ENCODE measurements around the gene APPL1. TPM values are rescaled to one million over a fixed set of nuclear protein-coding genes. Genes with fewer than 3 reads are reported as not detected.

The APPL1 gene
- total and polyA plus RNA-seq, 2 of the 8 experiments (the other 6 are each of a cell fraction or from before 2014, with no cell fraction given) = 9.4 to 34.4 TPM

DNA sequence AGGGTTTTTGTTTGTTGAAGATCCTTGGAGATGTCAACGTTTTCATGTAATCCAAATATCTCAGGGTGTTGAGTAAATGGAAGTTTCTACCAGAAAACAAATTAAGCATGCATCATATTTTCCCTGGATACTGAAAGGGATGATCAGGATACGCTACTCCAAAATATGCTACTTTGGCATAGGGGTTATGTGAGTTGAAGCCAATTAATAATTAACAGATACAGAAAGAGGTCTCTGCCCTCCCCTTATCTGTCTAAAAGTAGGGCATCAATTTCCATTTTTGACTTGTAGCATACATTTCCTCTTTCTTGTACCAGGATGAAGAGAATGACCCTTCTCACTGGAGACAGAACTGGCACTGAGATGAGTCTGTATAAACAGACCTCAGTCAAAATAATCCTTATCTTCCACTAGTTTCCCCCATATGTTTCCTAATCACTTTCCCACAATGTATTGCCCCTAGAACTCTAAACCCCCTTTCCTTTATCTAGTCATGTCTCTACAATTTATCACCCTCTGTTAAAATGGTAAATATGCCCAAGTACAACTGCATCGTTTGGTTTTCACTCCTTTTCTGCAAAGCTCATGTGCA lies 82.3 kb downstream of the APPL1 start:
- Histone ChIP-seq H3K79me1 (ENCODE audit: low read depth, low read length) (no peaks in the 10 kb centered on the region), H2BK5ac (ENCODE audit: low read depth, low read length) (no peak overlapping the region), H3K23ac (ENCODE audit: insufficient read length) (no peak overlapping the region), H2BK15ac (ENCODE audit: low read length) (no peak overlapping the region), H4K5ac (ENCODE audit: insufficient read length, low read depth, low read length) (no peak overlapping the region), H2AK5ac (ENCODE audit: low read depth, low read length) (no peak overlapping the region), H3K9me3 (ENCODE audit: insufficient read depth in 2 of 2, low read depth in 1 of 2, low read length in 1 of 2) (no peaks in the 10 kb centered on the region), H2BK12ac (ENCODE audit: low read depth, low read length) (no peak overlapping the region), H3K79me2 (ENCODE audit: control insufficient read depth in 1 of 2, insufficient read depth in 2 of 2, low read length in 2 of 2) (no peaks in the 10 kb centered on the region), H3K9ac (replicated peaks in 1 of 4; ENCODE audit: extremely low read depth in 1 of 4, low read depth in 3 of 4, low read length in 3 of 4) (no peak overlapping the region), H3K4me3 (ENCODE audit: extremely low read depth in 1 of 4, insufficient read depth in 2 of 4, low read depth in 3 of 4, low read length in 4 of 4) (no peak overlapping the region), H3K18ac (ENCODE audit: extremely low read depth, low read length) (no peak overlapping the region), H2BK20ac (ENCODE audit: low read length) (no peak overlapping the region), H3K27me3 (replicated peaks in 1 of 4; ENCODE audit: control insufficient read depth in 3 of 4, extremely low read depth in 1 of 4, insufficient read depth in 3 of 4, low read length in 3 of 4) (no peaks in the 10 kb centered on the region), H3K56ac (replicated peaks; ENCODE audit: insufficient read length, low read depth, low read length) (no peak overlapping the region), H3K36me3 (ENCODE audit: control insufficient read depth in 2 of 4, insufficient read depth in 4 of 4, low read length in 3 of 4) (no peaks in the 10 kb centered on the region), H2BK120ac (replicated peaks; ENCODE audit: low read depth, low read length) (no peak overlapping the region), H3K4ac (replicated peaks; ENCODE audit: insufficient read length, low read depth, low read length) (no peak overlapping the region), H3K4me1 (replicated peaks in 1 of 4; ENCODE audit: control insufficient read depth in 3 of 4, insufficient read depth in 4 of 4, low read length in 3 of 4) (no peaks in the 10 kb centered on the region), H2AFZ (ENCODE audit: low read length) (no peak overlapping the region), H3K27ac (ENCODE audit: low read depth, low read length) (no peak overlapping the region), H3K4me2 (ENCODE audit: insufficient read depth in 1 of 2, low read depth in 2 of 2, low read length in 2 of 2) (no peak overlapping the region), H3K14ac (ENCODE audit: insufficient read length) (no peak overlapping the region), H4K20me1 (replicated peaks in 1 of 2; ENCODE audit: control insufficient read depth in 1 of 2, insufficient read depth in 2 of 2, low read length in 2 of 2) (no peaks in the 10 kb centered on the region), H4K8ac (ENCODE audit: extremely low read depth, insufficient read depth, low read length) (no peak overlapping the region), H4K91ac (replicated peaks; ENCODE audit: insufficient read length, low read length) (no peak overlapping the region), H3K23me2 (ENCODE audit: low read depth, low read length) (no peaks in the 10 kb centered on the region)
- 91% methylated on average over 3 of the region's 3 CpGs; no CpG with 5 or more reads in 1 of the 2 experiments for WGBS, 2 experiments (ENCODE audit: extremely low coverage in 1 of 2, insufficient coverage in 1 of 2, insufficient read length in 1 of 2, insufficient replicate concordance in 2 of 2, low coverage in 1 of 2, low lambda C conversion rate in 2 of 2, missing lambda C conversion rate in 1 of 2)
- ChIA-PET CTCF (ENCODE audit: partially characterized antibody) (no interaction called here), POLR2A (ENCODE audit: partially characterized antibody) (no interaction called here)
- FAIRE-seq (no peak), DNase-seq (ENCODE audit: low read depth in 1 of 2, low spot score in 2 of 2) (no peak)
- no peak for TF ChIP-seq POLR2A (IDR thresholded peaks at IDR 0.05; ENCODE audit: control extremely low read depth in 1 of 2, low read depth in 2 of 2, low read length in 2 of 2)
- no peak for TF ChIP-seq CBX5 (IDR thresholded peaks at IDR 0.05; ENCODE audit: low read depth, low read length)
- TF ChIP-seq EP300 (IDR thresholded peaks at IDR 0.05; ENCODE audit: borderline replicate concordance in 1 of 2, low read depth in 2 of 2, low read length in 2 of 2) = no peak
- no peak for TF ChIP-seq SUZ12 (IDR thresholded peaks at IDR 0.05; ENCODE audit: low read length)
- TF ChIP-seq SP2 (IDR thresholded peaks at IDR 0.05; ENCODE audit: low read length) = no peak
- no peak for TF ChIP-seq KDM5A (IDR thresholded peaks at IDR 0.05; ENCODE audit: low read length)
- TF ChIP-seq, protein P1, sequence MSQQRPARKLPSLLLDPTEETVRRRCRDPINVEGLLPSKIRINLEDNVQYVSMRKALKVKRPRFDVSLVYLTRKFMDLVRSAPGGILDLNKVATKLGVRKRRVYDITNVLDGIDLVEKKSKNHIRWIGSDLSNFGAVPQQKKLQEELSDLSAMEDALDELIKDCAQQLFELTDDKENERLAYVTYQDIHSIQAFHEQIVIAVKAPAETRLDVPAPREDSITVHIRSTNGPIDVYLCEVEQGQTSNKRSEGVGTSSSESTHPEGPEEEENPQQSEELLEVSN (IDR thresholded peaks at IDR 0.05) = no peak
- TF ChIP-seq CREB1 (IDR thresholded peaks at IDR 0.05) = no peak
- no peak for TF ChIP-seq ASH2L (IDR thresholded peaks at IDR 0.05; ENCODE audit: low read length)
- TF ChIP-seq CTBP2 (IDR thresholded peaks at IDR 0.05; ENCODE audit: borderline replicate concordance, insufficient read depth, insufficient read length, low read length) = no peak
- TF ChIP-seq, protein P2, sequence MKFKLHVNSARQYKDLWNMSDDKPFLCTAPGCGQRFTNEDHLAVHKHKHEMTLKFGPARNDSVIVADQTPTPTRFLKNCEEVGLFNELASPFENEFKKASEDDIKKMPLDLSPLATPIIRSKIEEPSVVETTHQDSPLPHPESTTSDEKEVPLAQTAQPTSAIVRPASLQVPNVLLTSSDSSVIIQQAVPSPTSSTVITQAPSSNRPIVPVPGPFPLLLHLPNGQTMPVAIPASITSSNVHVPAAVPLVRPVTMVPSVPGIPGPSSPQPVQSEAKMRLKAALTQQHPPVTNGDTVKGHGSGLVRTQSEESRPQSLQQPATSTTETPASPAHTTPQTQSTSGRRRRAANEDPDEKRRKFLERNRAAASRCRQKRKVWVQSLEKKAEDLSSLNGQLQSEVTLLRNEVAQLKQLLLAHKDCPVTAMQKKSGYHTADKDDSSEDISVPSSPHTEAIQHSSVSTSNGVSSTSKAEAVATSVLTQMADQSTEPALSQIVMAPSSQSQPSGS (IDR thresholded peaks at IDR 0.05; ENCODE audit: low read length) = no peak
- no peak for TF ChIP-seq KDM1A (IDR thresholded peaks at IDR 0.05; ENCODE audit: borderline replicate concordance, low read length)

All from H1 (cell line).